Neural progenitor cell (in vitro differentiated cells): ENCODE measurements around the gene RAPH1. TPM values are rescaled to one million over a fixed set of nuclear protein-coding genes. Genes with fewer than 3 reads are reported as not detected.

Source experiments
- DNase-seq: peaks from one replicate; pipeline ENCODE4 v3.0.0-alpha.2; 2016; ENCODE audit warnings: low spot score
- H2AFZ ChIP-seq: fragments of 200-600 bp; sonication (generic); replicated peaks from 2 replicates; pipeline ENCODE4 v1.6.1; 2016; ENCODE audit warnings: antibody characterized with exemption
- H3F3A ChIP-seq: fragments of 200-600 bp; sonication (generic); 2 replicates; pipeline ENCODE4 v1.6.1; 2016; ENCODE audit warnings: antibody characterized with exemption, low read depth
- H3K27ac ChIP-seq: fragments of 200-600 bp; sonication (generic); 2 replicates; pipeline ENCODE4 v1.5.1; 2016; ENCODE audit warnings: mild to moderate bottlenecking
- H3K27me3 ChIP-seq: fragments of 200-600 bp; sonication (generic); 2 replicates; pipeline ENCODE4 v1.6.1; 2016; ENCODE audit warnings: mild to moderate bottlenecking, moderate library complexity
- H3K36me3 ChIP-seq: fragments of 200-600 bp; sonication (generic); 2 replicates; pipeline ENCODE4 v1.5.1; 2016
- H3K4me1 ChIP-seq: fragments of 200-600 bp; sonication (generic); 2 replicates; pipeline ENCODE4 v1.6.1; 2016; ENCODE audit warnings: mixed run types
- H3K4me2 ChIP-seq: fragments of 200-600 bp; sonication (generic); 2 replicates; pipeline ENCODE4 v1.6.1; 2016
- H3K4me3 ChIP-seq: fragments of 200-600 bp; sonication (generic); 2 replicates; pipeline ENCODE4 v1.5.1; 2016
- H3K79me2 ChIP-seq: fragments of 200-600 bp; sonication (generic); 2 replicates; pipeline ENCODE4 v1.6.1; 2016; ENCODE audit warnings: low read depth
- H3K9ac ChIP-seq: fragments of 200-600 bp; sonication (generic); 2 replicates; pipeline ENCODE4 v1.6.1; 2016
- H3K9me3 ChIP-seq: fragments of 200-600 bp; sonication (generic); 2 replicates; pipeline ENCODE4 v1.5.1; 2016; ENCODE audit warnings: low read depth
- H4K20me1 ChIP-seq: fragments of 200-600 bp; sonication (generic); 2 replicates; pipeline ENCODE4 v1.6.1; 2016; ENCODE audit warnings: low read depth
- H3K27ac Mint-ChIP-seq: 3 replicates; pipeline ENCODE4 v1.8.0; 2021; ENCODE audit warnings: mixed read lengths
- H3K27me3 Mint-ChIP-seq: 2 replicates; pipeline ENCODE4 v1.8.0; 2022; ENCODE audit warnings: low read depth, mild to moderate bottlenecking, inconsistent platforms, moderate library complexity, mixed read lengths; ENCODE audit not compliant: insufficient read depth
- H3K36me3 Mint-ChIP-seq: 3 replicates; pipeline ENCODE4 v1.8.0; 2021; ENCODE audit warnings: mixed read lengths
- H3K4me1 Mint-ChIP-seq: 3 replicates; pipeline ENCODE4 v1.8.0; 2021; ENCODE audit warnings: mixed read lengths
- H3K4me3 Mint-ChIP-seq: 3 replicates; pipeline ENCODE4 v1.8.0; 2021; ENCODE audit warnings: mild to moderate bottlenecking, moderate library complexity, mixed read lengths
- H3K9me3 Mint-ChIP-seq: 3 replicates; pipeline ENCODE4 v1.8.0; 2020; ENCODE audit warnings: mixed read lengths
- EZH2 ChIP-seq: fragments of 200-600 bp; sonication (generic); IDR thresholded peaks from 2 replicates; pipeline ENCODE4 v1.6.1; 2017; ENCODE audit warnings: antibody characterized with exemption, mild to moderate bottlenecking, moderate library complexity
- EZH2phosphoT487 ChIP-seq: fragments of 200-600 bp; sonication (generic); IDR thresholded peaks from 2 replicates; pipeline ENCODE4 v1.6.1; 2017; ENCODE audit warnings: antibody characterized with exemption
- total RNA-seq: library from RNA; depleted of rRNA; stranded (reverse); fragments of >200 nt; gene quantifications from 2 replicates; pipeline ENCODE4 v1.2.3, GENCODE V29; 2015; ENCODE audit warnings: low replicate concordance
- TF ChIP-seq, protein P1 (sequence below): fragments of 200-600 bp; sonication (generic); IDR thresholded peaks from 2 replicates; pipeline ENCODE4 v1.5.1; 2017; ENCODE audit warnings: antibody characterized with exemption, mild to moderate bottlenecking

The RAPH1 gene
- total RNA-seq = 9.3 and 11.2 TPM in 2 replicates

- H3K27ac Mint-ChIP-seq = peak within 1 kb of the TSS; percentile 90
- H3K9me3 Mint-ChIP-seq = peaks cover 15% of the 10 kb centered on the region
- Histone ChIP-seq H2AFZ (peak within 1 kb of the TSS; percentile 99), H3K9me3 (no peaks in the 10 kb centered on the region), H3K36me3 (no peaks in the 10 kb centered on the region), H3F3A (peaks cover 29% of the 10 kb centered on the region), H3K79me2 (peaks cover 40% of the 10 kb centered on the region), H3K4me2 (peak within 1 kb of the TSS; percentile 99), H3K27ac (peak within 1 kb of the TSS; percentile 89), H3K4me3 (peak within 1 kb of the TSS; percentile 94), H3K9ac (peak within 1 kb of the TSS; percentile 69), H3K27me3 (no peaks in the 10 kb centered on the region), H4K20me1 (peaks cover 22% of the 10 kb centered on the region), H3K4me1 (peaks cover 16% of the 10 kb centered on the region)
- H3K27me3 Mint-ChIP-seq = peaks cover 7% of the 10 kb centered on the region
- peak; percentile 95 for DNase-seq
- H3K36me3 Mint-ChIP-seq = peaks cover 3% of the 10 kb centered on the region
- TF ChIP-seq, protein P1, sequence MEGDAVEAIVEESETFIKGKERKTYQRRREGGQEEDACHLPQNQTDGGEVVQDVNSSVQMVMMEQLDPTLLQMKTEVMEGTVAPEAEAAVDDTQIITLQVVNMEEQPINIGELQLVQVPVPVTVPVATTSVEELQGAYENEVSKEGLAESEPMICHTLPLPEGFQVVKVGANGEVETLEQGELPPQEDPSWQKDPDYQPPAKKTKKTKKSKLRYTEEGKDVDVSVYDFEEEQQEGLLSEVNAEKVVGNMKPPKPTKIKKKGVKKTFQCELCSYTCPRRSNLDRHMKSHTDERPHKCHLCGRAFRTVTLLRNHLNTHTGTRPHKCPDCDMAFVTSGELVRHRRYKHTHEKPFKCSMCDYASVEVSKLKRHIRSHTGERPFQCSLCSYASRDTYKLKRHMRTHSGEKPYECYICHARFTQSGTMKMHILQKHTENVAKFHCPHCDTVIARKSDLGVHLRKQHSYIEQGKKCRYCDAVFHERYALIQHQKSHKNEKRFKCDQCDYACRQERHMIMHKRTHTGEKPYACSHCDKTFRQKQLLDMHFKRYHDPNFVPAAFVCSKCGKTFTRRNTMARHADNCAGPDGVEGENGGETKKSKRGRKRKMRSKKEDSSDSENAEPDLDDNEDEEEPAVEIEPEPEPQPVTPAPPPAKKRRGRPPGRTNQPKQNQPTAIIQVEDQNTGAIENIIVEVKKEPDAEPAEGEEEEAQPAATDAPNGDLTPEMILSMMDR = no peak
- TF ChIP-seq EZH2 (peak; percentile 40), EZH2phosphoT487 (no peak)
- H3K4me1 Mint-ChIP-seq = peaks cover 26% of the 10 kb centered on the region
- peak within 1 kb of the TSS; percentile 95 for H3K4me3 Mint-ChIP-seq
These were observed at the start of gene RAPH1 for GRCh38 chr2:203535078-203535783. RAPH1 (minus strand) TSS chr2:203535301; CDS start chr2:203495353, 39,948 bp downstream.

DNA sequence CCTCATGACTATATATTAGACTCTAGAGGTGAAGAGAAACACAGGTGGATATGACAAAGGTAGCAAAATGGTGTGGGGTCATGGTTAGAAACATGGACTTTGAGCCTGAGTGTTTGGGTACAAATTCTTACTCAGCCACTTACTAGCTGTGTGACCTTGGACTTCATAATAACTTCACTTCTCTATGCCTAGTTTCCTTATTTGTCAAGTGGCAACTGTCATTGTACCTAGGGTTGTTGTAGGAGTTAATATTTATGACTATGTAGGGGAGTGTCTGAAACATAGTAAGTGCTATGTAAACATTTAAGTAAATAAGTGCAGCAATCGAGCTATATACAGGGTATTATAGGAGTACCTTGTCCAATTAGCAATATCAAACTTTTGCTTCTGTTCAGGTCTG lies 49.7 kb upstream of the RAPH1 start:
- no peak overlapping the region for H2AFZ ChIP-seq
- no peak overlapping the region for H3K4me3 Mint-ChIP-seq
- H3K27ac ChIP-seq = no peak overlapping the region
- H3K9me3 Mint-ChIP-seq = no peaks in the 10 kb centered on the region
- H3F3A ChIP-seq = no peaks in the 10 kb centered on the region
- no peaks in the 10 kb centered on the region for H3K9me3 ChIP-seq
- TF ChIP-seq, protein P1 = no peak
- TF ChIP-seq EZH2phosphoT487 (no peak), EZH2 (no peak)
- no peak overlapping the region for H3K4me3 ChIP-seq
- H3K27me3 ChIP-seq = no peaks in the 10 kb centered on the region
- no peak overlapping the region for H3K4me2 ChIP-seq
- no peaks in the 10 kb centered on the region for H4K20me1 ChIP-seq
- H3K27me3 Mint-ChIP-seq = no peaks in the 10 kb centered on the region
- H3K27ac Mint-ChIP-seq = no peak overlapping the region
- H3K36me3 ChIP-seq = no peaks in the 10 kb centered on the region
- no peak for DNase-seq
- H3K9ac ChIP-seq = no peak overlapping the region
- H3K36me3 Mint-ChIP-seq = no peaks in the 10 kb centered on the region
- peaks cover 19% of the 10 kb centered on the region for H3K4me1 Mint-ChIP-seq
- no peaks in the 10 kb centered on the region for H3K79me2 ChIP-seq
- peaks cover 6% of the 10 kb centered on the region for H3K4me1 ChIP-seq

DNA sequence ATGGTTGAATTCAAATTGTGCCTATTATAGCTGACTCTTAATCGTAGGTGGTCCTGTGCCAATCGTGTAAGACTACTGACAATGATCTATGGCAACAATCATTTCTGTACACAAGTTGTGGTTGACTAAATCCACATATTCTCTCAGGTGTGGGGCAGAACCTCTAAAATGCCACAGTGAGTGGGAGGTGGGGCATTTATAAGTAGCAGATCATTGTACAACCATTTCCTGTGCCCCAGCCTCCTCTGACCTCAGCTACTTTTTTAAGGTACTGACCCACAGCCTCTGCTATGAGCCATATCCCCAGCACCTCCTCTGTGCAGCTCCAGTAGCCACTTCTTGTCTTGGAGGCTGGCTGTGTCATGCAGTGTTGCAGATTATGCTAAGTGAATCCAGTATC lies 48.6 kb upstream of the RAPH1 start:
- Histone ChIP-seq H3K4me3 (no peak overlapping the region), H3K36me3 (no peaks in the 10 kb centered on the region), H2AFZ (no peak overlapping the region), H3K9ac (no peak overlapping the region), H3K4me2 (no peak overlapping the region), H3K79me2 (no peaks in the 10 kb centered on the region), H3F3A (no peaks in the 10 kb centered on the region), H3K27ac (no peak overlapping the region), H3K27me3 (no peaks in the 10 kb centered on the region), H3K4me1 (peaks cover 6% of the 10 kb centered on the region), H4K20me1 (no peaks in the 10 kb centered on the region), H3K9me3 (no peaks in the 10 kb centered on the region)
- H3K4me1 Mint-ChIP-seq = peaks cover 22% of the 10 kb centered on the region
- H3K4me3 Mint-ChIP-seq = no peak overlapping the region
- DNase-seq = no peak
- H3K9me3 Mint-ChIP-seq = no peaks in the 10 kb centered on the region
- H3K36me3 Mint-ChIP-seq = no peaks in the 10 kb centered on the region
- H3K27ac Mint-ChIP-seq = no peak overlapping the region
- TF ChIP-seq EZH2phosphoT487 = no peak
- H3K27me3 Mint-ChIP-seq = no peaks in the 10 kb centered on the region

GRCh38 chr2:203583084-203583695 lies 48.1 kb upstream of the RAPH1 start:
- no peaks in the 10 kb centered on the region for H4K20me1 ChIP-seq
- Mint-ChIP-seq H3K36me3 (no peaks in the 10 kb centered on the region), H3K9me3 (no peaks in the 10 kb centered on the region), H3K4me1 (peaks cover 22% of the 10 kb centered on the region), H3K4me3 (no peak overlapping the region), H3K27me3 (no peaks in the 10 kb centered on the region), H3K27ac (no peak overlapping the region)
- no peaks in the 10 kb centered on the region for H3K79me2 ChIP-seq
- no peaks in the 10 kb centered on the region for H3K36me3 ChIP-seq
- no peaks in the 10 kb centered on the region for H3K27me3 ChIP-seq
- TF ChIP-seq EZH2phosphoT487 (no peak), EZH2 (no peak)
- TF ChIP-seq, protein P1 = no peak
- no peaks in the 10 kb centered on the region for H3F3A ChIP-seq
- peaks cover 6% of the 10 kb centered on the region for H3K4me1 ChIP-seq
- H3K4me3 ChIP-seq = no peak overlapping the region
- no peak overlapping the region for H2AFZ ChIP-seq
- no peak for DNase-seq
- no peak overlapping the region for H3K27ac ChIP-seq
- no peak overlapping the region for H3K9ac ChIP-seq
- no peaks in the 10 kb centered on the region for H3K9me3 ChIP-seq
- no peak overlapping the region for H3K4me2 ChIP-seq
